PC-9 (cell line): ENCODE data around the gene JUP. TPM values are rescaled to one million over a fixed set of nuclear protein-coding genes. Genes with fewer than 3 reads are reported as not detected.

Source experiments
- BruUV-seq: library from RNA; stranded (reverse); fragments of 400-500 nt; replicated peaks from 2 replicates; lab custom pipeline; 2021; lab: Mats Ljungman, UMichigan
- CTCF ChIA-PET: fragments of 300-600 bp; sonication (Branson Sonifier 250); formaldehyde crosslinking; loops from one replicate; lab custom pipeline; 2022; ENCODE audit warnings: antibody characterized with exemption; lab: Charles Lee
- POLR2A ChIA-PET: fragments of 300-600 bp; sonication (Branson Sonifier 250); formaldehyde crosslinking; loops from one replicate; lab custom pipeline; 2022; ENCODE audit warnings: antibody characterized with exemption; ENCODE audit not compliant: unreplicated experiment; lab: Charles Lee
- DNase-seq, 2 experiments: peaks; one replicate each; pipeline versions ENCODE4 v3.0.0 to v3.0.0-alpha.2; 2015 to 2022; ENCODE audit warnings: mixed read lengths in 1 of 2
- H2AFZ ChIP-seq: fragments of 200-600 bp; sonication (generic); 2 replicates; pipeline ENCODE4 v1.8.1; 2017; ENCODE audit warnings: antibody characterized with exemption
- H3F3A ChIP-seq: fragments of 200-600 bp; sonication (generic); 2 replicates; pipeline ENCODE4 v1.8.1; 2017; ENCODE audit warnings: antibody characterized with exemption, mild to moderate bottlenecking, low read depth; ENCODE audit not compliant: insufficient read depth
- H3K27ac ChIP-seq: fragments of 200-600 bp; sonication (generic); 2 replicates; pipeline ENCODE4 v1.6.1; 2016; ENCODE audit warnings: mixed run types
- H3K27me3 ChIP-seq: fragments of 200-600 bp; sonication (generic); 2 replicates; pipeline ENCODE4 v1.6.1; 2016; ENCODE audit warnings: low read depth, mixed run types; ENCODE audit not compliant: insufficient read depth
- H3K36me3 ChIP-seq: fragments of 200-600 bp; sonication (generic); 2 replicates; pipeline ENCODE4 v1.6.1; 2016; ENCODE audit warnings: low read depth, mixed run types
- H3K4me1 ChIP-seq: fragments of 200-600 bp; sonication (generic); replicated peaks from 2 replicates; pipeline ENCODE4 v1.6.1; 2016; ENCODE audit warnings: mixed run types; ENCODE audit not compliant: insufficient read depth
- H3K4me2 ChIP-seq: fragments of 200-600 bp; sonication (generic); 2 replicates; pipeline ENCODE4 v1.6.1; 2017; ENCODE audit warnings: mixed run types
- H3K4me3 ChIP-seq: fragments of 200-600 bp; sonication (generic); 2 replicates; pipeline ENCODE4 v1.6.1; 2016; ENCODE audit warnings: mixed run types
- H3K79me2 ChIP-seq: fragments of 200-600 bp; sonication (generic); 2 replicates; pipeline ENCODE4 v1.6.1; 2017; ENCODE audit warnings: low read depth, mixed run types
- H3K9me2 ChIP-seq: fragments of 200-600 bp; sonication (generic); 2 replicates; pipeline ENCODE4 v1.8.1; 2017; ENCODE audit warnings: mild to moderate bottlenecking; ENCODE audit not compliant: insufficient read depth
- H3K9me3 ChIP-seq: fragments of 200-600 bp; sonication (generic); 2 replicates; pipeline ENCODE4 v1.8.1; 2016; ENCODE audit warnings: low read depth; ENCODE audit not compliant: insufficient read depth
- H4K20me1 ChIP-seq: fragments of 200-600 bp; sonication (generic); 2 replicates; pipeline ENCODE4 v1.8.1; 2017; ENCODE audit not compliant: insufficient read depth
- EZH2 ChIP-seq: fragments of 200-600 bp; sonication (generic); IDR thresholded peaks from 2 replicates; pipeline ENCODE4 v1.8.0; 2017; ENCODE audit warnings: antibody characterized with exemption, low read depth
- intact Hi-C: fragments of 100-400 bp; cut with micrococcal nuclease; formaldehyde crosslinking; loops from one replicate; pipeline ENCODE4 v1.10.0; 2022; ENCODE audit not compliant: unreplicated experiment
- total RNA-seq: library from RNA; stranded (reverse); gene quantifications from 2 replicates; pipeline ENCODE4 v1.2.3, GENCODE V29; 2021
- TF ChIP-seq, protein P1 (sequence below): fragments of 200-600 bp; sonication (generic); conservative IDR thresholded peaks from 2 replicates; pipeline ENCODE4 v1.6.1; 2017; ENCODE audit warnings: mixed run types, antibody characterized with exemption, mild to moderate bottlenecking, moderate library complexity

JUP gene
- total RNA-seq, 1 experiment from 2014 or later = 259 TPM

DNA sequence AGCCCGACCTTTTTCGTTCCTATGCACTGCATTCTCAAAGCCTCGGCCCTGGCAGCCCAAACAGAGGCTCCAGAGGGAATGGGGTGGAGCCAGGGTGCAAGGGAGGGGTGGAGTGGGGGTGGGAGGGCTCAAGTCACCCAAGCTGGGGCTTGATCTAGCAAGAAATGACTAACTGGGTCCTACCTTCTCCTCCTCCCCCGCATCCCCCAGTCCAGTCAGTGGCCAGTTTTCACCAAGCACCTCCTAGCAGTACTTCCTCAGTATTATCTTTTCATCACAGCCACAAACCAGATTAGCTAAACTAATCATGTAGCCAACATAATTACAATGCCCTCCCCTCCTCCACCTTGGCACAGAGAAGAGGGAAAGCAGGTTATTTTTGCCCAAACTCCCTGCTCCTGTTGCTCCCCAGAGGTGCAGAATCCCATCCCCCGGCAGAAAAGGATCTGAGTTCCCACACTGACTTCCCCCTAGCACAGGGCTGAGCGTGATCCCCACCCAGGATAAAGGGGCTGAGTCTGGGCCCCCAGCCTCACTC, 2.2 kb downstream of the JUP start:
- peaks cover 30% of the 10 kb centered on the region for H3F3A ChIP-seq
- H3K79me2 ChIP-seq = peaks cover 62% of the 10 kb centered on the region
- peaks cover 38% of the 10 kb centered on the region for H3K4me1 ChIP-seq
- peak; percentile 69 to 74 for DNase-seq
- H3K36me3 ChIP-seq = no peaks in the 10 kb centered on the region
- H2AFZ ChIP-seq = no peak overlapping the region
- no peaks in the 10 kb centered on the region for H3K9me2 ChIP-seq
- POLR2A ChIA-PET = interaction anchor here (1.1 to 3.7 kb wide), 4 partner anchors 9 to 16 kb away, joined by 3 to 81 read pairs (median 11); no protein-coding TSS in a partner anchor
- BruUV-seq = no TSS peak
- no peaks in the 10 kb centered on the region for H3K27me3 ChIP-seq
- peaks cover 23% of the 10 kb centered on the region for H4K20me1 ChIP-seq
- H3K27ac ChIP-seq = peak overlapping the region; percentile 98
- peak overlapping the region; percentile 63 for H3K4me3 ChIP-seq
- TF ChIP-seq, protein P1, sequence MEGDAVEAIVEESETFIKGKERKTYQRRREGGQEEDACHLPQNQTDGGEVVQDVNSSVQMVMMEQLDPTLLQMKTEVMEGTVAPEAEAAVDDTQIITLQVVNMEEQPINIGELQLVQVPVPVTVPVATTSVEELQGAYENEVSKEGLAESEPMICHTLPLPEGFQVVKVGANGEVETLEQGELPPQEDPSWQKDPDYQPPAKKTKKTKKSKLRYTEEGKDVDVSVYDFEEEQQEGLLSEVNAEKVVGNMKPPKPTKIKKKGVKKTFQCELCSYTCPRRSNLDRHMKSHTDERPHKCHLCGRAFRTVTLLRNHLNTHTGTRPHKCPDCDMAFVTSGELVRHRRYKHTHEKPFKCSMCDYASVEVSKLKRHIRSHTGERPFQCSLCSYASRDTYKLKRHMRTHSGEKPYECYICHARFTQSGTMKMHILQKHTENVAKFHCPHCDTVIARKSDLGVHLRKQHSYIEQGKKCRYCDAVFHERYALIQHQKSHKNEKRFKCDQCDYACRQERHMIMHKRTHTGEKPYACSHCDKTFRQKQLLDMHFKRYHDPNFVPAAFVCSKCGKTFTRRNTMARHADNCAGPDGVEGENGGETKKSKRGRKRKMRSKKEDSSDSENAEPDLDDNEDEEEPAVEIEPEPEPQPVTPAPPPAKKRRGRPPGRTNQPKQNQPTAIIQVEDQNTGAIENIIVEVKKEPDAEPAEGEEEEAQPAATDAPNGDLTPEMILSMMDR = no peak
- TF ChIP-seq EZH2 = no peak
- peak overlapping the region; percentile 100 for H3K4me2 ChIP-seq
- CTCF ChIA-PET = interaction anchor here (0.6 to 2.7 kb wide), 5 partner anchors 11 to 1366 kb away, joined by 3 to 29 read pairs (median 6); no protein-coding TSS in a partner anchor
- intact Hi-C loops = no loop called here
- no peaks in the 10 kb centered on the region for H3K9me3 ChIP-seq

DNA sequence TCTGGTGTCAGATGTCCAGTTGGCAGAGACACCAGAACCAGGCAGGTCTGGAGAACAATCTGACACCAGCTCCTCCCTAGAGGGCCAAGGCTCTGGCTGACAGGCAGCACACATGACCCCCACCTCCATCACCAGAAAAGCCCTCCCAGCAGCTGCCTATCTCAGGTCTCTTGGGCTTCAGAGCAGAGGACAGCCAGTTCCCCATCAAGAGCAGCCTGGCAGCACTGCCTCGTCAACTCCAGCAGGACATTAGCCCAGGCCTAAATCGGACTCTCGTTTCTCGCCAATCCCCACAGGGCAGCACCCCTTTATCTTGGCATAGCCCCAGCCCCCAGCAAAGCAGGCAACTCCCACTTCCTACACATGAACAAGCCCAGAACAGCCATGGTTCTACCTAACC, 4.4 kb downstream of the JUP start:
- Histone ChIP-seq H3K27ac (no peak overlapping the region), H3K27me3 (no peaks in the 10 kb centered on the region), H3K79me2 (peaks cover 76% of the 10 kb centered on the region), H3K4me3 (no peak overlapping the region), H3K4me1 (peaks cover 40% of the 10 kb centered on the region), H2AFZ (no peak overlapping the region), H3K36me3 (no peaks in the 10 kb centered on the region), H3K9me2 (no peaks in the 10 kb centered on the region), H3K9me3 (no peaks in the 10 kb centered on the region), H3K4me2 (no peak overlapping the region), H4K20me1 (peaks cover 36% of the 10 kb centered on the region), H3F3A (peaks cover 40% of the 10 kb centered on the region)
- BruUV-seq = no TSS peak
- no peak for DNase-seq
- CTCF ChIA-PET = no interaction called here
- TF ChIP-seq, protein P1 = no peak
- TF ChIP-seq EZH2 = no peak
- POLR2A ChIA-PET = no interaction called here
- intact Hi-C loops = no loop called here

DNA sequence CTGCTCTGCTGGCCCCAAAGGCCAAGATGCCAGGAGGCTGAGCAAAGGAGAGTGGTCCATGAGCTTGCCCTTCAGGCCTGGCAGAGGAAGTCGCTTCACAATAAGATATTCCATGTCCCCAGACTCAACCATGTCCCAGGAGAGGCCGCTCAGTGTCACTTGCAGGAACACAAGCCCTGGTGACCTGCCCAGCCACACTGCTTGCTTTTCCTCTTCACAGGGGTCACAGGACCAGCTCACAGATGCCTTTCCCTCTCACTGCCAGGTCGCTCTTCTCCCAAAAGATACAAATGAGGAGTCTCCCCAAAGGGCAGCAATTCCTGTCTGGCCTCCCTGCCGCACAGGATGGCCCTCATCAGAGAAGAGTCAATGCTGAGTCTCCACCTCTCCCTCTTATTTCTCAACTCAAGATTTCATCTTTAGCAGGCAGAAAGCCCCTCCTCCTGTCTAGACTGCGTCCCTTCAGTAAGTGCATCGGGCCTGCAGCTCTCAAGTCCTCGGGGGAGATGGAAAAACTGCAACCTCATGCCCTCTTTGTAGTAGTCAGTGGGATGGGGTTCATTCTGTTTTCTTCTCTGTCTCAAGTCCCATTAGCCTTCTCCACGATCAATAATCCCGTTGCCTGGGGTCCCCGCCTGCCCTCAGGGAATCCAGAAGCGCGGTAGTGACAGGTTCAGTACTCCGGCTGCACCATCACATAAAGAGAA, 5.0 kb downstream of the JUP start:
- Histone ChIP-seq H3K36me3 (no peaks in the 10 kb centered on the region), H3K27ac (no peak overlapping the region), H3K9me2 (no peaks in the 10 kb centered on the region), H3K27me3 (no peaks in the 10 kb centered on the region), H2AFZ (no peak overlapping the region), H3K9me3 (no peaks in the 10 kb centered on the region), H3K4me1 (peaks cover 42% of the 10 kb centered on the region), H3K79me2 (peaks cover 76% of the 10 kb centered on the region), H3K4me2 (no peak overlapping the region), H4K20me1 (peaks cover 42% of the 10 kb centered on the region), H3K4me3 (no peak overlapping the region), H3F3A (peaks cover 45% of the 10 kb centered on the region)
- CTCF ChIA-PET = interaction anchor here (0.6 kb wide), 1 partner anchor 98 kb away, joined by 6 read pairs; no protein-coding TSS in a partner anchor
- TF ChIP-seq, protein P1 = no peak
- TF ChIP-seq EZH2 = no peak
- intact Hi-C loops = no loop called here
- POLR2A ChIA-PET = interaction anchor here (0.5 to 0.7 kb wide), 3 partner anchors 10 to 85 kb away, joined by 3 to 39 read pairs (median 3); no protein-coding TSS in a partner anchor
- no TSS peak for BruUV-seq
- no peak for DNase-seq
